Embryonic facial prominence (tissue), 1 donor: Measurements from ENCODE around the gene MRPS10.
"Not testable (repeated sequence)": the region's sequence is repeated elsewhere in the genome, so short reads cannot be mapped to it uniquely, and the experiment has no call there.

ENCODE experiments used
- DNase-seq: peaks from one replicate; pipeline ENCODE4 v3.0.0-alpha.2; 2016; ENCODE audit errors: extremely low spot score

Gene MRPS10

DNA sequence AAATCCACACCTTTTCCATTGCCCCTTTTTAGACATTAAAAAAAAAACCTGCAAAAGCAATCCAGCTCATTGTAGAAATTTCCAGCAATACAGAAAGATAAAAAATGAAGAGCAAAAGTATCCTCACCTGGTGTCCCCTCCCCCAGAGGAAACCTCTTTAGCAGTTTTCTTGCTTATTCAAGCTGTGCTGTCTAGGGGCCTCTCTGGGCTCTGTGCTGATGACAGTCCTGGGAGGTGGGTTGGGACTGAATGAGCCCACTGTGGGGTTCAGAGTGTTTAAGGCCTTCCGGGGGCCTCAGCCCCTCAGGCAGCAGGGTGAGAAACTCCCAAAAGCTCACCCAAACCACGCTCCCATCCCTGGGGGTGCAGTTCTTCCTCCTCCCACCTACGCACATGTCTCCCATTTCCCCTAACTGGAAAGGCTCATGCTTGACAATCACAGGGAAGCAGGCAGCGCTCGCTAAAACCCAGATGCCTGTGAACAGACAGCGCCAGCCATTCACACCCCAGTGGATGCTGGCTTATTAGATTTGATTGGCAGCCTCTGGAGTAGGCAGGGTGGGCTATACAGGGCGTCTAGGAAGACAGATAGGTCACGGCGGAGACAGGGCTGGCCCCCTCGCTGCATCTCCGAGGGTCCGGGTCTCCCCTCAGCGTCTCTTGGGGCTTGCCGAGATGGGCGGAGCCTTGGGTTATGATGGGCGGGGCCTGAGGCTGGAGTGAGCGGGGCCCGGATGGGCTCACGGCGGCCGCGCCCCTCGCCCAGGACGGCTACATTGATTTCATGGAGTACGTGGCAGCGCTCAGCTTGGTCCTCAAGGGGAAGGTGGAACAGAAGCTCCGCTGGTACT, 39.9 kb downstream of the MRPS10 start:
- no peak for DNase-seq

DNA sequence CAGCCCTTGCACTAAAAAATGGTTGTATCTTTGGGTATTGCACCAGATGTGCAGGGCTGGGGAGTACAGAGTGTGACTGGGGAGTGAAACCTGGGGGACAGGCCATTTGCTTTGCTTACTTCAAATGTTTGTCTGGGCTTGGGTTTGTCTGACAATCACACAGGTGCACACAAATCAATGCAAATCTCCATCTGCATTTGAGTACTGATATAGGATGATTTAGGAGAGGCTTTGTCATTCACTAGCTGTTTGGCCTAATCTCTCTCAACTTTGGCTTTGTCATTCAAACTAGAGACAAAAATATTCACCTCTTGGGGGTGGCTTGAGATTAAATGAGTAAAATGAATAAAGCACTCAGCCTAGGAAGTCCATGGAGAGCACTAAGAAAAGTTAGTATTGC, 40.7 kb downstream of the MRPS10 start:
- DNase-seq: no peak

DNA sequence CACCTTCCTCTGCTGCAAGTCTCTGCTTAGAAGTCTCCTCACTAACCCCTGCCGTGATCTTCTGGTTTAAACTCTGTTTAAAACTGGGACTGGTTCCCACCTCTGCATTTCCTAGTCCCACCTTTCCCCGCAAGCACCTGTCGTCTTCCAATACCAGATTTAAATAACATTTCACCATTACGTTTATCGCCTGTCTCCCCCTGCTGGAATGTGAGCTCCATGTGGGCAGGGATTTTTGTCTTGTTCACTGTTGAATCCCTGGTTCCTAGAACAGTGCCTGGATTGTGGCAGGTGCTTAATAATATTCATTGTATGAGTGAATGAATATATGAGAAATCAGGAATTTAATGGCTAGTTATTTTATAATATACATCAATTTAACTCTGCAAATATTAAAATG, 41.8 kb downstream of the MRPS10 start:
- no peak for DNase-seq

DNA sequence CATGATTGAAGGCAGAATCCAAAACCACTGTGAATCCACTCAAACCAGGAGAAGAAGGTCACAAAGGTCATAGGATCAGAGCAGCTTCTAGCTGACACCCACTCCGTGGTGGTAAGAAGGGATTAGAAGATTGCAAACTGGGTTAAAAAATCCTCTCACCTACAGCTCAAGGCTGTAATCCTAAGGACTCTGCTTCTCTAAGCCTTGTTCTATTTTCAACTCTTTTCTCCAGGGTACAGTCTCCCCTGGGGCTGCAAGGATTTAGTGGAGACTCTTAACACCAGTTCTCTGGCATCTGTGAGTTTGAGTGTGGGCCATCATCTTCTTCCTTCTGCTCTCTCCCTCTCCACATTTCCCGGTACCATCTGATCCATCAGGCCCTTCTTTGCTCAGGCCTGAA, 44.6 kb downstream of the MRPS10 start, which contains the start of gene GUCA1A:
Gene GUCA1A, plus strand, starts transcription at position 264 of the 400 bp plus-strand sequence. CDS start 250 bp downstream, outside the sequence.
- no peak for DNase-seq

DNA sequence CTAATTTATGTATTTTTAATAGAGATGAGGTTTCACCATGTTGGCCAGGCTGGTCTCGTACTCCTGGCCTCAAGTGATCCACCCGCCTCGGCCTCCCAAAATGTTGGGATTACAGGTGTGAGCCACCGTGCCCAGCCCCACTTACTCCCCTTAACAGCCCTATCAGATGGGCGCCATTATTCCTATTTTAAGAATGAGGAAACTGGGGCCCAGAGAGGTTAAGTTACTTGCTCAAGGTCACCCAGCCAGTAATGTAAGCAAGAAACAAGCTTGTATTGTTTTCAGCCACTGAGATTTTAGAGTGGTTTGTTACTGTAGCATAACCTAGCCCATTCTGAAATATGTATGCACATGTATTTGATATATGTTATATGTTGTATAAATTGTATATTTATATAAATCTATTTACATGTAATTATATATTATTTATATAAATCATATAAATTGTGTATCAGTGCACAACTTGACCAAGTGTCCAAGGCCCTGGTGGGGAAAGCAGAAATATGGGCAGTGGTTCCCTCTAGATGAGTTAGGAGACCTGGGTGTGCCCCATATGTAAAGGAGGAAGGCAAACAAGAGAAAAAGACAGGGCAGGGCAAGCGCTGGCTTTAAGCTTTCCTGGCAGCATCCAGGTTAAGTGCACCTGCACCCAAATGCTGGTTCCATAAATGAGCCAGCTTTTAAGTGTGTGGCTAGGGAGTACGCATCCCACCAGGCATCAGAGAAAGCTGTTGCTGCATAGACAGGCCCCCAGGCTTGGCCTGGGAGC, 45.7 kb downstream of the MRPS10 start:
- no peak for DNase-seq

DNA sequence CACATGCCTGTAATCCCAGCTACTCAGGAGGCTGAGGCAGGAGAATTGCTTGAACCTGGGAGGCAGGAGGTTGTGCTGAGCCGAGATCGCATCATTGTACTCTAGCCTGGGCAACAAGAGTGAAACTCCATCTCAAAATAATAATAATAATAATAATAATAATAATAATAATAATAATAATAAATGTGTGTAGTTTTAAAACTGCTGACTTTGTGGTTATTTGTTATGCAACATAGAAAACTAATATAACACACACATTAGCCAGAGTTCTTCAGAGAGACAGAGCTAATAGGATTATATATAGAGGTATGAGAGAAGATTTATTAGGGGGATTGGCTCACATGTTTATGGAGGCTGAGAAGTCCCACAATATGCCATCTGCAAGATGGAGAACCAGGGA, 47.9 kb downstream of the MRPS10 start:
- DNase-seq: not testable (repeated sequence)

DNA sequence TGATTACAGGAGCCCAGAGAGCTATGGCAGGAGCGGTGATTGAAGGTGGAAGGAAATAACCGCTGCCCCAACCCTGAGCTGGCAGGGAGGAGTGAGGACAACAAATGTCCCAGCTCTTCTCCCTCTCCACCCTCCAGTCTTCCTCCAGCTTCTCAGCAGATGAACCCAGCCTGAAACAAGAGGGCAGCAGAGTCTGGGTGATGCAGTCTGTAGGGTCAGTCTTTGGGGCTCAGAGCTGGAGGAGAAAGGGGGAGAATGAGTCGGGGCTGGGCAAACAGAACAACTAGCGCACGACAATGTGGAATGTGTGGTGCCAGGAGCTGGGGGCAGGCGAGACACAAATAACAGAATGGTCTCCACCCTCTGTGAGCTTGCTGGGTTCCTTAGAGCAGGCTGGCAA, 49.0 kb downstream of the MRPS10 start:
- DNase-seq: no peak

DNA sequence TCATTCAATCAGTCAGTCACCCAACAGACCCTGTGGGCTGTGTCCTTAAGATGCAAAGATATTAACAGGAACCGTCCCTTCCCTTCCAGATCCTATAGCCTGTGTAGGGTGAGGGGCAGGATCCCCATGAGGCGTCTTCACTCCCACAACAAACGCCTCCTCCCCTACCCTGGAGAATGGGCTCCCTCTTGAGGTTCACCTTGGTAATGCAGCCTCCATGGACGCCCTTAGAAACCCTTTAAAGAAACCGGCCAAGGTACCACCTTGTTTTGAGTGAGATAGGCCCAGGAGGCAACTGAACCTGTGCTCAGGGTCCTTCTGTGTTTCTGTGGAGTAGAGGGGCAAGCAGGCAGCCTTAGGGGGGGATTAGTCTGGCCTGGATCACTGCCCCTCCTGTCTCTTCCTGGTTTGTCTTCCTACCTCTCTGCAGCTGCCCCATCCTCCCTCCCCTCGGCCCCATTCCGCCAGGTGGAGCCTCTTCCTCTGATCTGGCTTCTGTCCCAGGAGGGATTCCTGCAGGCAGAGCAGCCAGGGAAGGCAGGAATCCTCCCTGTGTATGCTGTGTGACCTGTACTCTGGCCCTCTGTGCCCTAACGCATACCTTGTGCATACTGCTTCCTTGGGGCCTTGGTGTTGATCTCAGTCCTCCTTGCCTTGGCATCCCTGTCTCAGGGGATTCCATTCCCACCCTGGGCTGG, 51.1 kb downstream of the MRPS10 start:
- DNase-seq: no peak

DNA sequence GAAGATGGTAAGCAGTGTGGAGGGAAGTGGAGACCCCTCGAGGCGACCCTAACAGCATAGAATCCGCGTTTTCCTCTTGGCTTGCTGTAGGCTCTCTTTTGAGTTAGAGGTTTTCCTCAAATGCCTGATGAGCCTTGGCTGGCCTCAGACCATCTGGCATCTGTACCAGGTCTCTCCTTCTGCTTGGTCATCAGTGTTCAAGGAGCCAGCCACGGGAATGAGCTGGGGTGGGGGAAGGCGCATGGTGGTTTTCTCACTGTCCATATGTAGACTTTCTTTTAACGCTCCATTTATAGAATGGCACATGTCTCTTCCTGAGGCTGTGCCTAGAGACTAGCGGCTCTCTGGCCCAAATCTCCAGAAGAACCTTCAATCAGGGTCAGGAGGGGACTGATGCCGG, 52.6 kb downstream of the MRPS10 start:
- no peak for DNase-seq

DNA sequence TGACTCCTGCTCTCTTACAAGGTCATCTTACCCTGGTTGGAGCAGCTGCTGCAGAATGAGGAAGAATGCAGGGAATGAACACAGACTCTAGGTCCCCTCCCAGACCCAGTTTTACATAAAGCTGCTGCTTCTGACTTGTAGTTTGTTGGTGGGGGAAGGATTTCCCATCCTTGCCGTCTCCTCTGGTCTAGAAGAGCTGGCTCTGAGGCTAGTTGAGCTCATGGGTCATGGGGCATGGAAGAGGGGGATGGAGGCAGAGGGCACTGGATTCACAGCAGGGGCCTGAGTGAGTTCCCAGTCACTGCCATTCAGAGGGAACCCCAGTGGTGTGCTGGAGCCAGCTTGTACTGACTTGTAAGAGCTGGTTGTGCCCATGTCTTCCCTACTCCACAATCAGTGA, 53.7 kb downstream of the MRPS10 start:
- DNase-seq: no peak

DNA sequence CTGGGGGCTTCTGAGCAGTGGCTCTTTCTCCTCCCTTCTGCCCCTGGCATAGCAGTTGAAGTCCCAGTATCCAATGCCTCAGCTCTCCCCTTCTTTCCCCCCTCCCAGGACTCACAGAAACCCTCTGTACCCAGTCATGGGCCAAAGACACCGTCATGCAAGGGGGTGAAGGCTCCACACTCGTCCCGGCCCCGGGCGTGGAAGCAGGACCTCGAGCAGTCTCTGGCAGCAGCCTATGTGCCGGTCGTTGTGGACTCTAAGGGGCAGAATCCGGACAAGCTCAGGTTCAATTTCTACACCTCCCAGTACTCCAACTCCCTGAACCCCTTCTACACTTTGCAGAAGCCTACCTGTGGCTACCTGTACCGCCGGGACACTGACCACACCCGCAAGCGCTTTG, 54.8 kb downstream of the MRPS10 start:
- DNase-seq: no peak

DNA sequence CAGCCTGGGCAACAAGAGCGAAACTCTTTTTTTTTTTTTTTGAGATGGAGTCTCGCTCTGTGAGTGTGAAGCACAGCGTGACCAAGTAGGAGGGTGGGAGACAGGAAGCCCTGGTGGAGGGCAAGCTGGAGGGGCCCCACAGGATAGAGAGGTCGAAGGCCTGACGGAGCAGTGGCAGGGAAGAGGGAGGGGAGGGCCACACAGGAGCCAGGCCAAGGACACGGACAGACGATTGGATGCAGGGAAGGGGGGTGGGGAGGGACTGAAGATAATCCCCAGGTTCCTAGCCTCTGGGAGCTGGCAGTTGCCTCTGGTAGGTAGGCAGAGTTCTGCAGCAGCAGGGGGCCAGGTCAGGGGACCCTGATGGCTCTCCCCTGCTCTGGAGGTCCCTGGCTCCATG, 55.3 kb downstream of the MRPS10 start:
- no peak for DNase-seq

DNA sequence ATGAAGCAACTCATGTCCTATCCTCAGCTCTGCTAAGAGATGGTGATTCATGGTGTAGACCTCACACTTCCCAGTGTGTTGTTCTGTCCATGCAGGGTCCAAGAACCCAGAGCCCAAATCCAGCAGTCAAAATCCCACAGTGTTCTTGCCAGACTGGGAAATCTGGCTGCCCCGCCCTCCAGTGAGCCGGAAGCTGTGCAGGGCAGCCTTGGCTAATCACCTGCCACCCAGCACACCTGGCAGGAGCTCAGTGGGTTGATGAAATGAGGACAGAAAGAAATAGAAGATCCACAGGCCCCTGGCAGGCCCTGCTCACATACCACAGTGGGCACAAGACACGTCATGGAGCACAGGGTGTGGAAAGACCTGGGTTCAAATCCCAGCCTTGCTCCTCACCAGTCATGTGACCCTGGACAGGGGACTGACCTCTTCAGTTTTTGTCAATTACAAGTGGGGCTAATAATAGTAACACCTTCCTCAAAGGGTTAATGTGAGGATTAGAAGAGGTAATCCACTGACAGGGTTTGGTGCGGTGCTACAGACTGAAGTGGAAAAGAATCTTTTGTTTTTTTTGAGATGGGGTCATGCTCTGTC, 58.1 kb downstream of the MRPS10 start:
- DNase-seq: no peak

DNA sequence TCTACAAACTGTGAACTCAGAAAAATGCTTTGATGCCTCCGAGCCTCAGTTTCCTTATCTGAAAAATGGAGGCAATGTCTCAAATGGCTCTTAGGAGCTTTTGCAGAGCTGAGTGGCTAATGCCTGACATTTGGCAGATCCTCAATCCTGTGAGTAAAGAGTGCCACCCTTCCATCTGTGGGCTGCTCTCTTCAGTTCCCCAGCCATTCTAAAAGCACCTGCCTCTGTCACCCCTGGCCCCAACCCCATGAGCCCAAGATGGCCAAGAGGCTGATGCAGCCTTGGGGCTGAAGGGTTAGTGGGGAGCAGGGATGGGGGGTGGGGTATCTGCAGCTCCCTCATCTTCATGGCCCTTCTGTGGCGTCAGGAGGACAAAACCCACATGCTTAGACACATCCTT, 59.0 kb downstream of the MRPS10 start:
- no peak for DNase-seq

DNA sequence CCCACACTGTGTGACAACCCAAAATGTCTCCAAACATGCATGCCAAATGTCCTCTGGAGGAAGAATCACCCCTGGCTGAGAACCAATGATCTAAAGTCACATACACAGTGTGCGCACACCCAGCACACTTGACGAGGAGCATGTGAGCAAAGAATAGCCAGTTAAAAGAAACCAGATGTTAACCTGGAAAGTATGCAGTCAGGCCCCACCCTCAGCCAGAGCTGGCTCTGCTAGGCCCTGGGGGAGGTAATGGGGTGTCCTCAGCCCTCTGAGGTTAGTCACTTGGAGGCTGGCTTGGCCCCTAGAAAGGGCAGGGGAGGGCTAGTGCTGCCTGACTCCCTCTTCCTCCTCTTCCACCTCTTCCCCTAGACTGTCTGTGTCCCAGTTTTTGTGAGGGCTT, 59.6 kb downstream of the MRPS10 start:
- DNase-seq: no peak
